EL (cell line): ENCODE measurements around the gene AQP9.
"Not testable (repeated sequence)": the region's sequence is repeated elsewhere in the genome, so short reads cannot be mapped to it uniquely, and the experiment has no call there.

Experiments used
- DNase-seq: peaks from one replicate; pipeline ENCODE4 v3.0.0-alpha.2; 2016

The AQP9 gene

DNA sequence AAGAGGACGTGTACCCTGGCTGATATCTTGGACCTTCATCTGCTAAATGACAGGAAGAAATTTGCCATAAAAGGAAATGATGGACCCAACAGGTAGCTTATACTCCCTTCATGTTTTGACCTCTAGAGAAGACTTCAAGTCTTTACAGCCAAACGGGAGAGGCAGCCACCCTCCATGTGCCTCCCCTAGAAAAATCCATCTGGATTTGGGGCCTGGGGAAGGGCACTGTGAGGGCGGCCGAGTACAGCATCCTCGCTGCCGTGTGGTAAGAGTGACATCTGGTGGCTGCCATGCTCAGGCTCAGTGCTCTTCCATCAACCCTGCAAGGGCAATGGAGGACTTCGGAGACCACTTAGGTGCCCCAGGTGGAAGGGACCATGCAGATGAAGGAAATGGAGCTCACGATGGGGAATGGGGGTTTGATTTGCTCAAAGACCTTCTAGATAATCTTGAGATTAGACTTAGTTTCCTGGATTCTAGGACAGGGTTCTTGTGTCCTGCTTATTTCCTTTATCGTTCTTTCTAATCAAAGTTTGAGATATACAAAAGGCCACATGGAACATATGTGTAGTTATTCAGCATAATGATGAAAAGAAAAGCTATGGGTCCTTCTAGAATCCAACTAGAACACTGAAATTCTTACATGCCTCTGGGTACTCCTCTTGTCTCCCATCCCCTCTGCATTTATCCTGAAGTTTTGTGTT is 44.4 kb downstream of the AQP9 start:
- DNase-seq, result peak; percentile 55

DNA sequence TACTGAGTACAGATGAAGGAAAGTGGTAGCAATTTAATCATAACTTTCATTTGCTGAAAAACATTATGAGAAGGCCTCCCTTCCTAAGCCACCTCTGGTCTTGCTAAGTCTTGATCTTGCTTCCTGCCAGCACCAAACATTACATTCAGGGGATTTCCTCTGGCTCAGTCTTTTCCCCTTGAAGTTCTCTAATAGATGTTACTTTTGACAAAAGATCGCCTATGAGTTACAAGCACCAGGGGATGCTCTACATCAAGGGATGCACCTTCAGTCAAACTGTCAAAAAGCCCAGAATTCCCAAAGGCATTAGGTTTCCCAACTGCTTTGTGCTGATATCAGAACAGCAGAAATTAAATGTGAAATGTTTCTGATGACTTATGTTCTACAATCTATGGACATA is 47.3 kb downstream of the AQP9 start:
- no peak for DNase-seq

DNA sequence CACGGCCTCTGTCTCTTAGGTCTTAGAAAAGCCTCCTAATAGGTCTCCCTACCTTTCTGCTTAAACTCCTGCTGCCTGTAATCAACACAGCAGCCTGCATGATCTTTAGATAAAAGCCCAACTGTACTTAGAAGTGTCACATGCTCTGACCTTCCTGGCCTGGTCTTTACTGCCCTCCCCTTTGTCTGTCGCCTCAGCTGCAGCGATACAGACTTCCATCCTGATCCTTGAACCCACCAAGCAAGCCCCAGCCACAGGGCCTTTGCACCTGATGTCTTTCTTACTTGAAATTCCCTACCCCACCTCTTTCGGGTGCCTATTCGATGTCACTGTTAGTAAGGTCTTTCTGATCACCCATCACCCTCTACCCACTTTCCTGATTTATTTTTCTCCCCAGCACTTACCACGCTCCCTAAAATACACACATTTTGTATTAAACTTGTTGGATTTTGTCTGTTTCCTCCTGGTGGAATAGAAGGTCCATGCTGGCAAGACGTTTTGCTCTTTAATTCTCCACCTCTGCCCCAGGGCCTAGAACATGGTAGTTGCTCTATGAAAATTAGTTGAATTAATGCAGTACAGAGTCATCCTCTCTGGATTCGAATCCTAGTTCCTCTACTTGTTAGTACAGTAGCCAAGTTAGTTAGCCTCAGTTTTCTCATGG is 51.1 kb downstream of the AQP9 start:
- no peak for DNase-seq

DNA sequence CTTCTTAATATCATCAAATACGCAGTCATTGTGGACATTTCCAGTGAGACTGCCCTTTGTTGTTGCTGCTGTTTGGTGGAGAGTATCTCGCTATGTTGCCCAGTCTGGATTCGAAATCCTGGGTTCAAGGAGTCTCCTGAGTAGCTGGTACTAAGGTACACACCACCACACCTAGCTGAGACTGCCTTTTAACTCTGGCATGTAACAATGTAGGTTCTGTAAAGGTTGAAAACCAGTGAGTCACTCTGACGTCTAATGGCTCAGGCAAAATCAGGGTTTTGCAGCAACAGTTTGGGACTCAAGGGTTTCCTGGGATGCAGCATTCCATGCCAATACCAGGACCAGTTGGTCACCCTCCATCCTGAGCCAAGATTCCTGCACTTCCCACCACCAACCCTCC is 52.2 kb downstream of the AQP9 start:
- DNase-seq, result no peak

DNA sequence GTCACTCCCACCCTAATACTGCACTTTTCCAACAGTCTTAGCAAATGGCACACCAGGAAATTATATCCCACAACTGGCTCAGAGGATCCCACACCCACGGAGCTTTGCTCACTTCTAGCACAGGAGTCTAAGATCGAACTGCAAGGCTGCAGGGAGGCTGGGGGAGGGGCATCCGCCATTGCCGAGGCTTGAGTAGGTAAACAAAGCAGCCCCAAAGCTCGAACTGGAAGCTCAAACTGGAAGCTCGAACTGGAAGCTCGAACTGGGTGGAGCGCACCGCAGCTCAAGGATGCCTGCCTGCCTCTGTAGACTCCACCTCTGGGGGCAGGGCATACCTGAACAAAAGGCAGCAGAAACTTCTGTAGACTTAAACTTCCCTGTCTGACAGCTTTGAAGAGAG is 55.5 kb downstream of the AQP9 start:
- not testable (repeated sequence) for DNase-seq

DNA sequence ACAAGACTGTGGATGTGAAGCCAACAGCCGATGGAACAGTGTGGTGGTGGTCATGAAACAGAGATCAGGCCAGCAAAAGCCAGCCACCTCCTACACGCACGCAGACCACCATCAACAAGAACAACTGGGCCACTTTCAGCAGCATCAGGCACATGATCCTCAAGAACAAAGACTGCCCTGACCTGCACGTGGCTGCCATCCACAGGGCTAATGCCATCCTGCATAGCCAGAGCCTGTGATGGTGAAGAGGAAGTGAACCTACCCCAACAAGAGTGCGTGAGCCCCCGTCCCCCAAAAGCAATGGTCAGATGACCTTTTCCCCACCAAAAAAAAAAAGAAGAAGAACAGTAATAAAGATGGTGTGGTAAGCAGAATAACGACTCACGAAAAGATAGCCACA is 62.6 kb downstream of the AQP9 start:
- DNase-seq, result no peak

DNA sequence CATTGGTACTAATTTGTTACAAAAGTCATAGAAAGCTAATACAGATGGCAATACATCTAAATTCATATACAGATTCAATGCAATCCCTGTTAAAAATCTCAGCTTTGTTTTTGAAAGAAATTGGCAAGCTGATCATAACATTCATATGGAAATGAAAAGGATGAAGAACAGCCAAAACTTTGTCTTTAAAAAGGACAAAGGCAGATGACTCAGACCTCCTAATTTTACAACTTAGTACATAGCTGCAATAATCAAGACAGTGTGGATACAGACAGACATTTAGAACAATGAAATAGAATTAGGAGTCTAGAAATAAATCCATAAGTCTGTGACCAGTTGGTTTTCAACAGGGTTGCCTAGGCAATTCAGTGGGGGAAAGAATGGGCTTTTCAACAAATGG is 63.3 kb downstream of the AQP9 start:
- DNase-seq, result peak; percentile 31

DNA sequence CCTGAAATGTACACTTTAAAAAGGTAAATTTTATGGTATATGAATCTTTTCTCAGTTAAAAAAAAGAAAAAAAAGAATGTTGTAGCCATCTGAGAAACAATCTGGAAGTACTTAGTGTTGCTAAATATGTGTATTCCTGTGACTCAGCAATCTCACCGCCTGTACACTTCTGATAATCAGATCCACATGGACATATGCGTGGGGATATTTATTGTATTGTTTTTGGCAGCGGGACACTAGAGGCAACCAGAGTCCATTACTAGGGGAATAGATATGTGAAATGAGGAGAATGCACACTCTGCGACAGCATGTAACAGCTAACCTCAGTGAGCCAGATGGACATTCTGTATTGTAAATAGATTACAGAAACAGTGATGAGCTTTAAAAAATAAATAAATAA is 65.4 kb downstream of the AQP9 start:
- DNase-seq, result peak; percentile 97

DNA sequence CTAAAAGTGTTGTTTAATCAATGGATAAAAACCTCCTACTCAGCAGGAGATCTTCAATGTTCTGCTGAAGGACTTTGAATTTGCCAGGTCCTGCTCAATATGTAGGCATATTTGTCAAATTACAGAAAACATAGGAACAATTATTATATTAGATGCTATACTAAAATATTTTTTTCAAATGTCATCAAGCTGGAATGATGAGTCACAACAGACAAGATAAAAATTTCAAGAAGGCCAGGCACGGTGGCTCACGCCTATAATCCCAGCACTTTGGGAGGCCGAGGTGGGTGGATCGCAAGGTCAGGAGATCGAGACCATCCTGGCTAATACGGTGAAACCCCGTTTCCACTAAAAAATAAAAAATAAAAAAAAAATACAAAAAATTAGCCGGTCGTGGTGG is 68.0 kb downstream of the AQP9 start:
- DNase-seq, result no peak

DNA sequence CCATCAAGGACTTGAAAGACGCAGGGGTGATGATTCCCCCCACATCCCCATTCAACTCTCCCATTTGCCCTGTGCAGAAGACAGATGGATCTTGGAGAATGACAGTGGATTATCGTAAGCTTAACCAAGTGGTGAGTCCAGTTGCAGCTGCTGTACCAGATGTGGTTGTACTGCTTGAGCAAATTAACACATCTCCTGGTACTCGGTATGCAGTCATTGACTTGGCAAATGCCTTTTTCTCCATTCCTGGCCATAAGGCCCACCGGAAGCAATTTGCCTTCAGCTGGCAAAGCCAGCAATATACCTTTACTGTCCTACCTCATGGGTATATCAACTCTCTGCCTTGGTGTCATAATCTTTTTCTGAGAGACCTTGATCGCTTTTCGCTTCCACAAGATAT is 70.0 kb downstream of the AQP9 start:
- DNase-seq, result not testable (repeated sequence)

DNA sequence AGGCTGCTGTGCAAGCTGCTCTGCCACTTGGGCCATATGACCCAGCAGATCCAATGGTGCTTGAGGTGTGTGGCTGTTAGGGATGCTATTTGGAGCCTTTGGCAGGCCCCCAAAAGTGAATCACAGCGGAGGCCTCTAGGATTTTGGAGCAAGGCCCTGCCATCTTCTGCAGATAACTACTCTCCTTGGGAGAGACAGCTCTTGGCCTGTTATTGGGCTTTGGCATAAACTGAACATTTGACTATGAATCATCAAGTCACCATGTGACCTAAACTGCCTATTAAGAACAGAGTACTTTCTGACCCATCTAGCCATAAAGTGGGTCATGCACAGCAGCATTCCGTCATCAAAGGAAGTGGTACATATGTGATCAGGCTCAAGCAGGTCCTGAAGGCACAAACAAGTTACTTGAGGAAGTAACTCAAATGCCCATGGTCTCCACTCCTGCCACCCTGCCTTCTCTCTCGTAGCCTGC is 70.9 kb downstream of the AQP9 start:
- DNase-seq, result peak; percentile 60

DNA sequence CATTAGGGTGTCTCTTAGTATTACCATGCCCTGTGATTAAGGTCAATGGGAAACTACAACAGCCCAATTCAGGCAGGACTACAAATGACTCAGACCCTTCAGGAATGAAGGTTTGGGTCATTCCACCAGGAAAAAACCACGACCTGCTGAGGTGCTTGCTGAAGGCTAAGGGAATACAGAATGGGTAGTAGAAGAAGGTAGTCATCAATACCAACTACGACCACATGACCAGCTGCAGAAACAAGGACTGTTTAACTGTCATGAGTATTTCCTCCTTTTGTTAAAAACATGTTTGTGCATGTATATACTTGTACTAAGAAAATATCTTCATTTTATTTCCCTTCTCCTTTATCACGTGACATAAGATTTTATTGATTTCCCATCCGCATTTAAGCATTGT is 71.8 kb downstream of the AQP9 start:
- DNase-seq, result not testable (repeated sequence)

DNA sequence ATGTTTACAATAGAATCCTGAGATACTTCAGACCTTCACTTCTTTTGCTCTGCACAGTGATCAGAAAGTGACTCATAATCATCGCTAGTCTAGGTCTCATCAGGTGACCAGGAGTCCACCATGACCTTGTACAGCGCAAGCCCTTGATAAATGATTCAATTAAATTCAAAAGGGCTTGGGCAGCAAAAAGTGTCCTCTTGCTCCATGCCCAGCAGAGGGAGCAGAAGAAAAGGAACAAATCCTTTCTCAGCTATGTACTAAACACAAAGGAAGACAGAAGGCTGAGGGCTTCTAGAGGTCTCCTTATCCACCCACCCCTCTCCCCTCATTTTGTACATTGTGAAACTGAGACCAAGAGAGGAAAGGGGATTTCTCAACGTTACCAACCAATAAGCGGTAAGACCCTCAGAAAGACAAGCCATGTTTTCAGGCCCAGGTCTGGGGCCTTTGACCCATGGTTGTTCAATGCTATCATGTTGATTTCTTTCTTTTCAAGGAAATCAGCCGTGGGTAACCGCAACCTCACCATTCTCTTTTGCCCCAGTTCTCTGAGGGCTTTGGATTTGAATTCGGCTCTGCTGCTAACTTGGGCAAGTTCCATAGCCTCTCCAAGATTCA is 74.8 kb downstream of the AQP9 start:
- DNase-seq, result peak; percentile 45

DNA sequence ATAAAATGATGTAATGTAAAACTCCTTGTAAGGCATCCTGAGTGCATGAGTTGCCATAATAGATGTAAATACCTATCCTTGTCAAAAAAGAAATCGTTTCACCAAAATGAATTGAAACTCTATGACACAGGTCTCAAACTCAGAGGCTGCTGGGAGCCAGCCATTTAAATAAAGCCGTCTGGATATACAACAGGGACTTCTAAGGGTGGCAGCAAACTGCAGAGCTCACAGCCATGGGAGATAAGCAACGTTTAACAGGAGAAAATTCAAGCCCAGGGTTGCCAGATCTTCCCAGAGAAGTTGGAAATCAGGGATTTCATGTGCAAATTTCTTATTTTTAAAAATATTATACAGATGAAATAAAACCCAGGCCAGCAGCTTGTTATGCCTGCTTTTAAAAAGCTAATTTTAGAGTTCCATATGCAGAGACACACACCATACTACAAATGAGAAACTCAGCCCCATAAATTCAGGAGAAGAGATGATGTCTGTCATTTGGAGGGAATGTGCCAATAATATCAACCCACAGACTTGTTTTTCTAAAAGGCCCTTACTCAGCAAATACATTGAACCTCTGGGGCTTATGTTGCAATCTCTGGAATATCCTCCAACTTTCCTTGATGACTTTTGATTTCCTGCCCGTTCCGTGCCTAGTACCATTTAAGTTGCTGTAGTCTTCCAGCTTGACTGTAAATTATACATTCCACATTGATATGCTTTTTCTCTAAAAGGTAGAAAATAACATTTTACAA is 75.6 kb downstream of the AQP9 start:
- no peak for DNase-seq

DNA sequence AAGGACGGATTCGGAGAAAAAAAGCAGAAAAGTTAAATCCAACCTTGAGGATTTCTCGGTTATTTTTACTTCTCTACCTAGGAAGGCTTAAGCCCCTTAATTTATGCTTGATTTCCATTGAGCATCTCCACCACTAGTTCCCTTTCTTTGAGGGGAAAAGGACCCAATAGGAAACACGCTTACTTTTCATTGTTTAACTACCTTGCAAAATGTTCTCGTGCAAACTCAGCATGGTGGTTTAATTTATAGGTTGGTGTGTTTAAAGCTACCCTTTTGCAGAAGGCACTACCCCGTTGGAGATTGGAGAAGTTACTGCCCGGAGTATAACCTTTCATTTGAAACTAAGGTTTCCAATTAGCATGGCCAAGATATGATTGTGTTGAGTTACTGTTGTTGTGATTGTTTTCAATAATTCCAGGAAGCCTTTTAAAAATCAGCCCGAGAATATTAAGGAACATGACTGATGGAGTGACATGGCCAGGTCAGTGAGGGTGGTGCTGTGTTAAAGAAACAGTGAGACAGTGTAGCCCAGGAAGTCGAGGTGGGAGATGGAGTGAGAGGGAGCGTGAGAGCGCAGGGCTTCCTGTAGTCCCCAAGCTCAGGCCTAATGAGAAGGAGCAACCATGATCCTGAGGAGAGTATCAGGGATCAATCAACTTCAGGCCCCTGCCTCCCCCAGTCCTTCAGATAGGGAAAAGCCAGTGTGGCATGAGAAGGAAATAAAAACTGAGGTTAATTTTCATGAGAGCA is 76.6 kb downstream of the AQP9 start:
- no peak for DNase-seq

DNA sequence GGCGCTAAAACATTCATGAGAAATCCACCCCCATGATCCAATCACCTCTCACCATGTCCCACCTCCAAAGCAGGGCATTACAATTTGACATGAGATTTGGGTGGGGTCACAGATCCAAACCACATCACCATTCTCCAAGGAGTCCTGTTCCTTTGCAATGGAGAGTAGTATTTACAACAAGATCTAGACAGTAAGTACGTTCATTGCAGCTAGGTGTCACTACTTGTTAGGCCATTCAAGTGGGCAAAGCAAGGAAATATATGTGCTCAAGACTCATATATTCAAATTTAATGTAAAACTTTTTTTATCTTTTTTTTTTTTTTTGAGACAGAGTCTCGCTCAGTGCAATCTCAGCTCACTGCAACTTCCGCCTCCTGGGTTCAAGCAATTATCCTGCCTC is 79.3 kb downstream of the AQP9 start:
- no peak for DNase-seq

DNA sequence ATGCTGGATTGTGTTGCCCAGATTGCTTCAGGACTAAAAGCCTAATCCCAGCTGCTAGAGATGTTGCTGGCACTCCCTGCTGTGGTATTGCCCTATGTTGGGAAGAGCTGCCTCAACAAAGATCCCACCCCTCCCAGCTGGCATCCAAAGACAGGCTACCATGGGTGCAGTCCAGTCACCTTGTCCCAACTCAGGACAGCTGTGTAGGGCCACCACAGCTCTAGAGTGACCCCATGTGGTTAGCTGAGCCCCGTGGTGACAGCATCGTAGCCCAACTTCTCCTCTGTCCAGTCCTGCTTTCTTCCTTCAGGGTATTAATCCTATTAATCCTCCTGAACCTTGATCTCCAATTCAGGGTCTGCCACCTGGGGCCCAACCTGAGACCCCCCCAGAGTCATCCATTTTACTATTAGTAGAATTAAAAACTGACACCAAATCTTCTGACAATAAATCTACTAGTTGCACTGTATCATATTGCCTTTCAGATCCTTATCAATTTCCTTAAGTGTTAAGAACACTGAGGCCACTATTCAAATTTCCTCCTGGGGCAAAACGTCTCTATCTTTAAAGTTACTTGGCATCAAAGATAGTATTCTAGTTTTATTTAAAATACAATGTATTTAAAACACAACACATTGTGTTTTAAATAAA is 83.5 kb downstream of the AQP9 start:
- DNase-seq, result peak; percentile 29

DNA sequence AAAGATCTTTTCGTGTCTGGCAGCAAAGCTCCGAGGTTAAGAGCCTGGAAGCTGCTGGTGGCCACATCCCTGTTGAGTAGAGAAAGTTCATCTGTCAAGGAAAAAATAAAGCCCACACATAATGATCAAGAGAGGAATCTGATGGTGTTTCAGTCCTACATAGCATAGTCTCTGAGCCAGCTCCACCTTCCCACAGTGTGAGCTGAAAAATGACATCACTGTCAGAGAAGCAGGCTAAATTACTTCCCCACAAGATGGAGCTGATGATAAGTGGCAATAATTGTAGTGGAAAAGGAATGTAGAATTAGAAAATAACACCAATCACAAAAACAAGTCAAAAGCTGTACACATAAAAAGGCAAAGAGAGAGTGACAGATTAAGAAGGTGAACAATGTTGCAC is 84.5 kb downstream of the AQP9 start:
- peak; percentile 18 for DNase-seq

DNA sequence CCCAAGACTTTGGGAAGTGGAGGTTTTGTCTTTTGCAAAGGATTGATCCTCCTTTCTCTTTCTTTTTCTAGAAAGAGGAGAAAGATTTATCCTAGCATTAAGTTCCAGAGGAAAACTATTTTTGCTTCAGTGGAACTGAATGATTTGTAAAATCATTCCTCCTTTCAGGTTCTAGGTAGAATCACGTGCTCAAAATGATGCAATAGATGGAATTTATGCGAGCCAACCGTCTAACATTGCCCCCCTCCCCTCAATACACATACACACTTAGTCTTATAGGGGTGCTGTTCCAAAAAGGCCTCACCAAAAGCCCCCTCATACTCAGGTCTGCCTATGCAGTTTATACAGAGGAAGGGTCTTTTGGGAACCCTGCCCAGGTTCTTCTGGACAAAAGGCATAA is 85.3 kb downstream of the AQP9 start:
- no peak for DNase-seq

DNA sequence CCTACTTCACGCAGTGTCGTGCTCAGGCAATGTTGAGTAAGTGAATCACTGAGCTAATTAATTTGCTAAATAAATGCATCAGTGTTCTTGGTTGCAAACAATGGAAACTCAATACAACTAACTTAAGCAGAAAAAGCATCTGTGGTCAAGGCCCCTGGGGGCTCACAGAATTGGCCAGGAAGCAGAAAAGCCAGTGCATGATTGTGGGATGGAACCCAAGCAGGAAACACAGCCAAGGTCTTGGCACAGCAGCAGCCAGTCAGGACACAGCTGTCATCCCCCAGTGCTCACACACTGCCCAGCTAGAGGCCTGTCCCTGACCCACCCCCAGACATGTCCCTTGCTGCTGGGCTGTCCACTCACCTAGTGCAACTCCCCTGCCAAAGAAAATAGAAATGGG is 85.9 kb downstream of the AQP9 start:
- no peak for DNase-seq

DNA sequence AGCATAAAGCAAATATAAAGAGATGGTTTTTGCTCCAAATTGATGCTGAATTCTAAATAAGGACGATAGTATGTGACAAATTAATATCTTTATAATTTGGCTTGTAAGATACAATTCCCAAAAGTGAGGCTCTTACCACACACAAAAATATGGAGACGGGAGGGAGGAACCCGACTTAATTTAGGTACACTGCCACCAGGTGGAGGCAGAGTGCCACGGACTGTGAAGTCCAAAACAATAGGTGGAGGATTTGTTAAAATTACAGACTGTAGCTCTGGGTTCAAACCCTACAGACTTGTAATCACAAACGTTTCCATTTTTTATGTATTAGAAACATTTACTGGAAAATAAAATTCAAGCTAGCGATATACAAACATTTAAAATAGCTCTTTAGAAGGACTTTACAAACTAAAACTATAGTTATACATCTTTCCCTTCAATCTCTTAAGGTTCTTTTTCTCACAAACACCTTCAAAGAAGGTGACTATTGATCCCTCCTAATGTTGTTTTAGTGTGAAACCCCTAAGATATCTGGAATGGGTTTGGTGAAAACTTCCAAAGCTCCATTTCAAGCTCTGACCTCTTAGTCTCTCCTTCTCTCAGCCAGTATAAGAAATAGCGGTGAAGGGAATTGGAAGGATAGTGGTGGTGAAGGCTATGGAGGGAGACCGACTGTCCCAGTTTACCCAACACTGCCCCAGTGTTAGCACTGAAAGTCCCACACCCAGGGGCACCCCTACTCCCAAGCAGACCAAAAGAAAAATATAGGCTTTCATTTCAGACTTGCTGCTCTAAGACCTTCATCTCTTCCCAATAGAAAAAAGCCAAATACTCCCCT is 89.7 kb downstream of the AQP9 start:
- DNase-seq, result peak; percentile 75
